Measurements from ENCODE around the gene AGAP2.

AGAP2 gene

DNA sequence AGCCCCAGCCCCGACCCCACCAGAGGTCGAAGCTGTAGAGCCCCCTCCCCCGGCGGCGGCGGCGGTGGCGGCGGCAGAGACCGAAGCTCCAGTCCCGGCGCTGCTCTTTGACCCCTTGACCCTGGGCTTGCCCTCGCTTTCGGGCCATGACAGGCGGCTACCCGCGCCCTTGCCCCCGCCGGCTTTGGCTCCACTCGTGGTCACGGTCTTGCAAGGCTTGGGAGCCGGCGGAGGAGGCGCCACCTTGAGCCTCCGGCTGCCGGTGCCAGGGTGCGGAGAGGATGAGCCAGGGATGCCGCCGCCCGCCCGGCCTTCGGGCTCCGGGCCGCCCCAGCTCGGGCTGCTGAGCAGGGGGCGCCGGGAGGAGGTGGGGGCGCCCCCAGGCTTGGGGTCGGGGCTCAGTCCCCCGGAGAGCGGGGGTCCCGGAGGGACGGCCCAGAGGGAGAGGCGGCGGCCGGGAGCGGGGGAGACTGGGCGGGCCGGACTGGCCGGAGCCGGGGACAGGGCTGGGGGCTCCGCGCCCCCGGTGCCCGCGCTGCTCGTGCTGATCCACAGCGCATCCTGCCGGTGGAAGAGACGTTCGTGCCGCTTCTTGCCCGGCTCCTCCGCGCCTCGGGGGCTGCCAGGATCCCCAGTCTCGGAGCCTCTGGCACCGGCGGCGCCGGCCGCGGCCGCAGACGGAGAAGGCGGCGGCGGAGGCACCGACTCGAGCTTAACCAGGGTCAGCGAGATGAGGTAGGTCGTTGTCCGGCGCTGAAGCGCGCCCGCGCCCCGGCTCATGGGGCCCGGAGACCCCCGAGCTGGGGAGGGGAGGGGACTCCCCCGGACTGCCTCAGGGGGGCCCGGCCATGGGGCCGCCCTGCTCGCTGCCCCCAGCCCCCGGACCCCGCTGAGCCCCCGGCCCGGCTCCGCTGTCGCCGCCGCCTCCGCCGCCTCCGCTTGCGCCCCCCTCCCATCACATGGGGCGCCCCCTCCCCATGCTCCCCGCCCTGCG lies 778 bp downstream of the AGAP2 start:
- TF ChIP-seq, protein P1, sequence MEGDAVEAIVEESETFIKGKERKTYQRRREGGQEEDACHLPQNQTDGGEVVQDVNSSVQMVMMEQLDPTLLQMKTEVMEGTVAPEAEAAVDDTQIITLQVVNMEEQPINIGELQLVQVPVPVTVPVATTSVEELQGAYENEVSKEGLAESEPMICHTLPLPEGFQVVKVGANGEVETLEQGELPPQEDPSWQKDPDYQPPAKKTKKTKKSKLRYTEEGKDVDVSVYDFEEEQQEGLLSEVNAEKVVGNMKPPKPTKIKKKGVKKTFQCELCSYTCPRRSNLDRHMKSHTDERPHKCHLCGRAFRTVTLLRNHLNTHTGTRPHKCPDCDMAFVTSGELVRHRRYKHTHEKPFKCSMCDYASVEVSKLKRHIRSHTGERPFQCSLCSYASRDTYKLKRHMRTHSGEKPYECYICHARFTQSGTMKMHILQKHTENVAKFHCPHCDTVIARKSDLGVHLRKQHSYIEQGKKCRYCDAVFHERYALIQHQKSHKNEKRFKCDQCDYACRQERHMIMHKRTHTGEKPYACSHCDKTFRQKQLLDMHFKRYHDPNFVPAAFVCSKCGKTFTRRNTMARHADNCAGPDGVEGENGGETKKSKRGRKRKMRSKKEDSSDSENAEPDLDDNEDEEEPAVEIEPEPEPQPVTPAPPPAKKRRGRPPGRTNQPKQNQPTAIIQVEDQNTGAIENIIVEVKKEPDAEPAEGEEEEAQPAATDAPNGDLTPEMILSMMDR (IDR thresholded peaks at IDR 0.05; ENCODE audit: borderline replicate concordance, control extremely low read depth, extremely low read depth, insufficient read depth, missing control alignments) = no peak
- in situ Hi-C loops (cut with MboI; ENCODE audit: low sequenced_read_pairs, unreplicated experiment) = no loop called here
- DNase-seq (ENCODE audit: low spot score) = no peak

GRCh38 chr12:57736741-57737466 lies 1.6 kb downstream of the AGAP2 start:
- TF ChIP-seq, protein P1 (IDR thresholded peaks at IDR 0.05; ENCODE audit: borderline replicate concordance, control extremely low read depth, extremely low read depth, insufficient read depth, missing control alignments) = no peak
- in situ Hi-C loops (cut with MboI; ENCODE audit: low sequenced_read_pairs, unreplicated experiment) = no loop called here
- DNase-seq (ENCODE audit: low spot score) = no peak

GRCh38 chr12:57735952-57736740 lies 2.4 kb downstream of the AGAP2 start:
- in situ Hi-C loops (cut with MboI; ENCODE audit: low sequenced_read_pairs, unreplicated experiment) = no loop called here
- no peak for DNase-seq (ENCODE audit: low spot score)
- TF ChIP-seq, protein P1 (IDR thresholded peaks at IDR 0.05; ENCODE audit: borderline replicate concordance, control extremely low read depth, extremely low read depth, insufficient read depth, missing control alignments) = no peak

DNA sequence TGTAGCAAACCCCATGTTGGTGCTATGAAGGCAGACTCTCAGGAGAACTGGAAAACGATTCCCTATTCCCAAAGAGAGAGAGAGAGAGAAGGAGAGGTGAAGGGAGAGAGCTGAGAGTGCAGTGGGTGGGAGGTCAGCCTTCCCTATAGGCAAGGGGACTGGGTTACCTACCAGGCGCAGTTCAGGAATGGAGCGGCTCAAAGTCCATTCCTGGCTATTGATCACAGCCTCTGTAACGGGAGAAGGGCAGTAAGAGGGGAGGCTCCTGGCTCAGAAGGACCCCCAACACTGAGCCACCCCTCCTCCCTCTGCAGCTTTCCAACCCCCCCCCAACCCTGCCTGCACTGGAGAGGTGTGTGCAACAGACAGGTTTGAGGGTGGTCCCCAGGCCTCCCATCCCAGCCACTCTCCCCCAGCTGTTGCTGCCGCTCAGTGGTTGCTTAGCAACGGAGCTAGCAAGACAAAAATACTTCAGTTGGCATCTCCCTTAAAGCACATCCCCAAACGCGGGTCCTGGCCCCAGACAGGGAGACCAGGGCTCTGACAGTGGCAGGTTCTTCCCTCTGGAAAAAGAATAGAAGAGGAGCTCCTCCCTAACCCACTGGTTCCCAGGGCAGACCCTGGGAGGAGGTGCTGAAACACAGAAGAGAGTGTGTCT lies 3.2 kb downstream of the AGAP2 start:
- DNase-seq (ENCODE audit: low spot score) = no peak
- in situ Hi-C loops (cut with MboI; ENCODE audit: low sequenced_read_pairs, unreplicated experiment) = no loop called here
- TF ChIP-seq, protein P1 (IDR thresholded peaks at IDR 0.05; ENCODE audit: borderline replicate concordance, control extremely low read depth, extremely low read depth, insufficient read depth, missing control alignments) = no peak

DNA sequence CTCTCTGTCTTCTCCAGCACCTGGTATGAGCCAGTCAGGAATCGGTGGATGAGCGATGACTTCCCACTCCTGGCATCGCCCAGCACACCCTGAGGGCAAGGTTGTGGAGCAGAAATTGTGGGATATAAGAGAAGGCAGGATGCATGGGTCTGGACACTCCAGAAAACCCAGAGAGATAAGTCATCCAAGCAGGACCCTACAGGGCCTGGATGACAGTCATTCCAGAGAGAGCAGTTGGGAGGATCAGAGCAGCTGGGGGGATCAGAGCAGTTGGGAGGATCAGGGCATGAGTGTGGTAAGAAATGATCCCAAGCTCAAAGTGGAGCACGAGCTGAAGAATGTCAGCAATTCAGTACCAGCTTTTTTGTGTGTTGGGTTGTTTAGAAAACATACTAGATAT lies 4.0 kb downstream of the AGAP2 start:
- in situ Hi-C loops (cut with MboI; ENCODE audit: low sequenced_read_pairs, unreplicated experiment) = no loop called here
- no peak for DNase-seq (ENCODE audit: low spot score)
- TF ChIP-seq, protein P1 (IDR thresholded peaks at IDR 0.05; ENCODE audit: borderline replicate concordance, control extremely low read depth, extremely low read depth, insufficient read depth, missing control alignments) = no peak

Data from GM13976 (cell line).